Sigmoid colon (tissue), 3 donors: ENCODE results near the gene SMIM44.

ENCODE experiments used
- POLR2A ChIP-seq, 2 donors: fragments of 450-650 bp; IDR thresholded peaks; one replicate each; pipeline ENCODE4 v1.6.1; 2016; ENCODE audit warnings: antibody characterized with exemption in 2 of 2, mild to moderate bottlenecking in 2 of 2, moderate library complexity in 2 of 2
- TF ChIP-seq, protein P1 (sequence below), 4 experiments: fragments of 450-650 bp in 3 of 4; fragments of 200-600 bp in 1 of 4; IDR thresholded peaks; one replicate each; pipeline ENCODE4 v1.5.1; 2016 to 2019; ENCODE audit warnings: antibody characterized with exemption in 4 of 4, mild to moderate bottlenecking in 3 of 4, moderate library complexity in 2 of 4

DNA sequence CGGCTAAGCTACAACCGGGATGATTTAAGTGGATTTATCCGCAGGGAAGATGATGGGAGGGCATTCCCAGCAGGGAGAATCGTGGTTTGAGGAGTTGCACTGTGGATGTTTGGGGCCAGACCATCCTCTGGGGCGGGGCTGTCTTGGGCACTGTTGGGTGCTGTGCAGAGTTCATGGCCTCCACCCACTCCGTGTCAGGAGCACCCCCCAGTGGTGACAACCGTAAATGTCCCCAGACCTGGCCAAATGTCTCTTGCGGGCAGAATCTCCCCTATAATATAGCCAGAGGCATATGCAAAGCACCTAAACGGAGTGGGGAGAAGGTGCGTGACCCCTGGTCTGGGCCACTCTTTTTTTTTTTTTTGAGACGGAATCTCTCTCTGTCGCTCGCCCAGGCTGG lies 43.2 kb downstream of the SMIM44 start:
- TF ChIP-seq POLR2A (IDR thresholded peaks at IDR 0.05) = no peak
- TF ChIP-seq, protein P1, sequence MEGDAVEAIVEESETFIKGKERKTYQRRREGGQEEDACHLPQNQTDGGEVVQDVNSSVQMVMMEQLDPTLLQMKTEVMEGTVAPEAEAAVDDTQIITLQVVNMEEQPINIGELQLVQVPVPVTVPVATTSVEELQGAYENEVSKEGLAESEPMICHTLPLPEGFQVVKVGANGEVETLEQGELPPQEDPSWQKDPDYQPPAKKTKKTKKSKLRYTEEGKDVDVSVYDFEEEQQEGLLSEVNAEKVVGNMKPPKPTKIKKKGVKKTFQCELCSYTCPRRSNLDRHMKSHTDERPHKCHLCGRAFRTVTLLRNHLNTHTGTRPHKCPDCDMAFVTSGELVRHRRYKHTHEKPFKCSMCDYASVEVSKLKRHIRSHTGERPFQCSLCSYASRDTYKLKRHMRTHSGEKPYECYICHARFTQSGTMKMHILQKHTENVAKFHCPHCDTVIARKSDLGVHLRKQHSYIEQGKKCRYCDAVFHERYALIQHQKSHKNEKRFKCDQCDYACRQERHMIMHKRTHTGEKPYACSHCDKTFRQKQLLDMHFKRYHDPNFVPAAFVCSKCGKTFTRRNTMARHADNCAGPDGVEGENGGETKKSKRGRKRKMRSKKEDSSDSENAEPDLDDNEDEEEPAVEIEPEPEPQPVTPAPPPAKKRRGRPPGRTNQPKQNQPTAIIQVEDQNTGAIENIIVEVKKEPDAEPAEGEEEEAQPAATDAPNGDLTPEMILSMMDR (IDR thresholded peaks at IDR 0.05) = peak in 3 of 4 experiments; percentile 13 to 29 (median 15)
